AG20443 (cell line): ENCODE data around the gene PALM3.

Source experiments
- DNase-seq: peaks from one replicate; pipeline ENCODE4 v3.0.0; 2012; ENCODE audit warnings: low spot score, mixed read lengths

PALM3 gene

DNA sequence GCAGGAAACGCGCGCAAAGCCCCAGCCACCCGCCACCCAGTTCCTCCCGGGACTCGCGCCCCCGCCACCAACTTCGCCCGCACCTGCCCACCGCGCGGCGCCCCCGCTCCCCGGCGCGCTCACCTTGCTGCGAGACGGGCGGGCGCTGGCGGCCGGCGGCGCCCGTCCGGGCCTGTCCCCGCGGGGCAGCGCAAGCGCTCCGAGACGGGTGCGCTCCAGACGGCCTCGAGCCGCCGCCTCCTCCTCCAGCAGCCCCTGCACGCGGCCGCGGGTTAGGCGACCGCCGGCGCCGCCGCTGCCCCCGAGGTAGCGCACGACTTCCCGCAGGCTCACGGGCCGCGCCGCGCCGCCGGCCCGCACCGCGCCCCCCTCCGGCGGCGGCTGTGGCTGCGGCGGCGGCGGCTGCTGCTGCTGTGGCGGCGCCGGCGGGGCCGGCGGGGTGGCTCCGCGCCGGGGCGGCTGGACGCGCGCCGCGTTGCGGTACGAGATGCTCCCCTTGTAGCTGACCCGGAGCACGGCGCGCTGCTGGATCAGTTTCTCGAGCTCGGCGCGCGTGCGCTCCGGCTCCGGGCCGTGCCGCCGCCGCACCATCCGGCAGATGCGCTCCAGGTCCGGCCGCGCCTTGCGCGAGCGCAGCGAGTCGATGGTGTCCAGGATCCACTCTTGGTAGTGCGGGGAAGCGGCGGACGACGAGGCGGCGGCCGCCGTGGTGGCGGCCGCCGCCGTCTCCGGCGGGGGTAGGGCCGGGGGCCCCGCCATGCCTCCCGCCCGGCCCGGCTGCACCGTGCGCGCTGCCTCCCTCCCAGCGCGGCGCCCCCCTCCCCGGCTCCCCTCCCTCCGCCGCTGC lies 28.0 kb upstream of the PALM3 start:
- DNase-seq = peak; percentile 68

DNA sequence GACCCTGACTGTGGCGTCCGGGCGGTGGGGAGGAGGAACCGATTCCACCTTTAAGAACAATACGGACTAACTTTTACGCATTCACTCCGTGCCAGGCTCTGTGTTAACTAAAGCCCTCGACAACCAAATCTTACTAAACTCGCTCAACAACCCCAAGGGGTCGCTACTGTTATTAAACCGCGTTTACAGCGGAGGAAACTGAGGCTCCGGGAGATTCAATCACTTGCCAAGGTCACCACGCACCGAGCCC lies 27.5 kb upstream of the PALM3 start:
- peak; percentile 4 for DNase-seq

- no peak for DNase-seq
Observed at GRCh38 chr19:14088634-14089411, 26.9 kb upstream of the PALM3 start.

GRCh38 chr19:14086098-14086497 lies 24.2 kb upstream of the PALM3 start:
- DNase-seq = no peak

DNA sequence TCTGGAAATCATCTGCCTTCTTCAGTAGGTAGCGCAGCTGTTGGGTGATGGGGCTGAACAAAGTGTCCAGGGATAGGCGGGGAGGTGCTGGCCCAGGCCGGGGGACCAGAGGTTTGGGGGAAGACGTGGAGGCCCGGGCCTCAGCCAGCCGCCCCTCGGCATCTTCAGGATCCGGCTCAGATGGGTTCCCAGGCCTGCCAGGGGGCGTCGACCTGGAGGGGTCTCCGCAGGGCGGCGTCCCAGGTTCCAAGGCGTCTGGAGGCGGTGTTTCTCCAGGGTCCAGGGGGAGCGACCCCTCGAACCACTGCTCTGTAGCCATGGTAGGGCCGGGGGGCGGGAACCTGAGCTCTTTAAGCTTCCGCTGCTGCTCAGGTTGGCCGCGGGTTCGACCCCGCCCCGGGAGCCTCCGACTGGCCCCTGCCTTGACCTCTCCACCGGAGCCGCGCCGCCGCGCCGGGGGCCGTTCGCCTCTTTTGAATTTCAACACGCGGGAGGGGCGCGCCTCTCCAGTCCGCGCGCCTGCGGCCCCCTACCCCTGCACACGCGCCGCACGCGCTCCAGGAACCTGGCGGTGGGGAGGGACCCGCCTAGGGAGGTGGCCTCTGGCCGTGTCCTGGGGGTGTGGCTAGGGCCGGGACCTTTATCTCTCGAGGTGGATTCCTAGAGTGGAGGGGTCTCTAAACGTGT lies 23.6 kb upstream of the PALM3 start, which contains the start of gene C19orf67:
TSS of gene C19orf67 (minus strand) at position 475 of the 687 bp plus-strand sequence. CDS start at position 319, 156 bp downstream.
- DNase-seq = no peak

- no peak for DNase-seq
Observed at GRCh38 chr19:14082675-14082960, 20.7 kb upstream of the PALM3 start.

- DNase-seq = peak; percentile 48
Observed at GRCh38 chr19:14081797-14082674, 20.2 kb upstream of the PALM3 start.

DNA sequence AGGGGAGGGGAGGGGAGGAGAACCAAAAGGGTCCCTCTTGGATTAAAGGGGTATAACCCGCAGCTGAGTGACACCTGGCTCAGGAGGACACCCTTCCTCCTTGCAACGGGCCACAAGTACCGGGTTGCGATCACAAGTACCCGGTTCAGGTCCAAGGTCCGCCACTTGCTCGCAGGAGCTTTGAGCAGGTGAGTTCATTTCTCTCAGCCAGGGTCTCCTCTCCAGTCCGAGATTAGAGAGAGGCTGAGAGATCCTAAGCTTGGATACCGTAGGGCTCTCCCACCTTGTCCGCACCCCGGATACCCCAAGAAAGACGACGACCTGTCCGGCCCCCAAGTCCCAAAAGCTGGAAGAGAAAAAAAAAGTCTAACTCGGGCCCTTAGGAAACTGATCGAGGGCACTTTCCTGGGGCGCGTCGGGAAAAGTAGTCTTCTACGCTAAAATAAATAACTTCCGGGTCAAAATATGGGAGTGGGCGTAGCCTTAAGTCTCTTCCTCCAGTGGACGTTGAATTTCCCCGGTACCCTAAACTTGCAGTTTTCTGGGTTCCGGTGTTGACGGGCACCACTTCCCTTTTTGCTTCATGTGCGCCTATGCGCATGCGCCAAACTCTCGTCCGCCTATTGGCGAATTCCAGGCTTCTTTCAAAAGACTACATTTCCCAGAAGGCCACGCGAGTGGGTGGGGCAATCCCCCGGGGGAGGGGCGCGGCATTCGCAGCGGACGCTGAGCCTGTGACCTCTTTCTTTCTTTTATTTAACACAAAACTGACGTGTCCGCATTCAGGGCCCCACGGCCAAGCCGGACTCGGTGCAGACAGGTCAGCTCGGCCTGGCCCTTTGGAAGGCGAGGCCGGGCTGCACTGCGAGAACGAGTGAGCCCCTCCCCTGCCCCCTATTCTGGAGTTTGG lies 19.3 kb upstream of the PALM3 start:
- peak; percentile 98 for DNase-seq

DNA sequence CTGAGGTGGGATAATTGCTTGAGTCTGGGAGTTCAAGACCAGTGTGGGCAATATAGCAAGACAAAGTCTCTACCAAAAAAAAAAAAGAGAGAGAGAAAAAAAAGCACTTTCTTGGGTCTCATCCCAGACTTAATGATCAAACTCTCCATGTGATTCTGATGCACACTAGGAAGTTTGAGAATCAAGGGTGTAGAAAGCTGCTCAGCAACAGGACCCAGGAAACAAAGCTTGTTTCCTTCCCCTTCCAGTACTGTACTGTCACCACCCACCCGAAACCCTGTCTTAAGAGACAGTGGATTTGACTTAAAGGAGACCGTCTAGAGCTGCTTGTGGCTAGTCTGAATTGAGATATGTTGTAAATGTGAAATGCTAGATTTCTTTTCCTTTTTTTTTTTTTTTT lies 16.5 kb upstream of the PALM3 start:
- no peak for DNase-seq

DNA sequence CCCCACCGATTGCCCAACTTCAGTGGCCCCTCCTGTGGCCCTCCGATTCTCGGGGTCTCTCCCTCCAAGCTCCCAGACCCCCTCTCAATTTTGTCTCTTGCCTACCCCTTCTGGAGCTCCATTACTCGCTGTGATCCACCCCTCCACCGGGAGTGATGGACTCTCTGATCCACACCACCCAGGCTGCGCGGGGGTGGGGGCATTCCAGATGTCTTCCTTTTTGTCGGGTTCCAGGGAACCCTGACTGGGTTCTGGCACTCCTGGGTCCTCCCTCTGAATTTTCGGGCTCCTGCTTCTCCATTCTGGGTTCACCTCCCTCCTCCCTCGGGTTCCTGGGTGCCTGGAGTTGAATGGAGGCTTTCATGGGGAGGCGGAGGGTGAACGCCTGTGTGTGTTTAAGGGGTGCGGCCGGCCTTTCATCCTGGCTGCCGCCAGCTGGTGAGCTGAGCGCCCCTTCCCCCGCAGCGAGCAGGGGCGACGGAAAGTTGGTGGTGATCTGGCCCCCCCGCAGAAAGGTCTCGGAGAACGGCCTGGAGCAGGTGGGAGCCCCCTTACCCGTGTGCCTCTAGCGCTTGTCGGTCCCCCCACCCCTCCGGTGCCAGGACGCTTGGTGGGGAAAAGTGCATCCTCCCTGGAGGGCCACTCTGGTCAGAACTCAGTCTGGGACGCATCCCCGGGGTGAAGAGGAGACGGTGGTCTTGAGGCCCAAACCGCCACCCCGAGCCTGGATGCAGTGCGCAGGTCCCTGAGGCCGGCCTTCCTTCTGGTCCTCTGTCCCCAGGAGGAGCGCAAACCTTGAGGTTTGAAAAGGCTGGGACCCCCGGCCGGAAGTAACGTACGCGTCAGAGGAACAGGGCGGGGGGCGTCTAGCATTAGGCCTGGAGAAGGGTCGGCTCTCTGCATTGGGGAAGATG lies 12.3 kb upstream of the PALM3 start:
- no peak for DNase-seq

GRCh38 chr19:14073261-14073924 lies 11.5 kb upstream of the PALM3 start:
- peak; percentile 89 for DNase-seq

- DNase-seq = no peak
Observed at GRCh38 chr19:14072535-14073260, 10.8 kb upstream of the PALM3 start, which contains the start of gene MISP3. Gene MISP3 (plus strand): TSS chr19:14072786. CDS start chr19:14073310, 524 bp downstream.

GRCh38 chr19:14070268-14071050 lies 8.6 kb upstream of the PALM3 start:
- DNase-seq = no peak

DNA sequence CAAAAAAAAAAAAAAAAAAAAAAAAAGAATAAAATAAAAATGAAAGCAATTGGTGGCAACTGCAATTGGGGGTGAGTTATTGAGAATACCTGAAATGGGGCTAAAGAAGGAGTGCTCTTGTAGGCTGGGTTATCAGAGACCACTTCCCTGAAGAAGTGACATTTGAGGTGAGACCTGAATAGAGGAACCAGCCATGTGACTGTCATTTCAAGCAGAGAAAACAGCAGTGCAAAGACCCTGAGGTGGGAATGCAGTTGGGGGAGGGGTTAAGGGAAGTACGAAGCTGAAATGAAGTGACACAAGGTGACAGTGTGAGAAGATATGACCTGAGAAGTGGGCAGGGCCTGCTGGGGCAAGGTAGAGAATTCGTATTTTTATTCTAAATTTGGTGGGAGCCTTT lies 4.3 kb upstream of the PALM3 start:
- DNase-seq = no peak

GRCh38 chr19:14063105-14063504 lies 1.2 kb upstream of the PALM3 start:
- no peak for DNase-seq

- DNase-seq = no peak
Observed at GRCh38 chr19:14062558-14062855, 631 bp upstream of the PALM3 start.

DNA sequence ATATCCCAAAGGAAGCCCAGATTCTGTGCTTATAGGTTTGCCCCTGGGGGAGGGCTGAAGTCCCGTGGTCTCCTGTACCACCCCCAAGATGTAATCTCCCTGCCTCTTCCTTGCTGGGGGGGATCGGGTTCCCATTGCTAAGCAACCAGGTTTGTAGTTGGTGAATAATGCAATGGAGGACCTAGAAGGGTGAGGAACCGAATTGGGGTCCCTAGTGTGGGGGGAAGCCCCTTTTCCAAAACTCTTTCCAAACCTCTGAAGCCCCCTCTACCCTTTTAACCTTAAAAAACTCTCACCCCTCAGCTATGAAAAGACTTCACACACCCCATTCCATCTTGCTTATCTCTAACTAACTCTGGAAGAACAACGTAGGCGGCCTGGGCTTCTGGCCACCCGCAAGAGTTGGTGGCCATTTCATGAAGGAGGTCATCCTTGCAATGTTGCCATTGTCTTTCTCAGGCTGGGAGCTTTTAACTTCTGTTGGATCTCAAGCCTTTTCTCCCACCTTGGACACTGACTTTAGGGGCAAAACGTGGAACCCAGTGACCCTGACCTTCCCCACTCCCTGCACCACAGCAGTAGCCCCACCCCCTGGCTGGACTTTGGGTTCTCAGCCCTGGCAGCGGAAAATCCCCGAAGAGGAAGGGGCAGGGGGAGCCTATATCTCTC lies 661 bp downstream of the PALM3 start:
- DNase-seq = no peak
